Mammary epithelial cell (primary cell): ENCODE results near the gene FBLN7.

Experiments
- CTCF ChIP-seq, 2 donors: IDR thresholded peaks in 1 of 2; conservative IDR thresholded peaks in 1 of 2; 2 replicates each; pipeline ENCODE4 v1.5.1; 2011 to 2012; ENCODE audit warnings: inconsistent platforms in 2 of 2, low read length in 2 of 2, mild to moderate bottlenecking in 2 of 2, control low read depth in 1 of 2, low read depth in 1 of 2; ENCODE audit not compliant: insufficient read depth in 1 of 2; ENCODE audit errors: extremely low read depth in 1 of 2
- EZH2 ChIP-seq: IDR thresholded peaks from 2 replicates; pipeline ENCODE4 v1.6.1; 2012; ENCODE audit warnings: low read length, inconsistent platforms, borderline replicate concordance

GRCh38 chr2:112220186-112220585 lies 82.0 kb downstream of the FBLN7 start:
- TF ChIP-seq CTCF (conservative IDR thresholded peaks at IDR 0.05 in 1 of 2, IDR thresholded peaks at IDR 0.05 in 1 of 2; ENCODE audit: extremely low read depth in 1 of 2, insufficient read depth in 1 of 2, low read depth in 1 of 2, low read length in 2 of 2) (no peak), EZH2 (no peak)
